WERI-Rb-1 (cell line): ENCODE results near the gene TMED9.

ENCODE experiments used
- DNase-seq: peaks from one replicate; pipeline ENCODE4 v3.0.0-alpha.2; 2020
- H3K27ac ChIP-seq: fragments of 250-450 bp; sonication (Bioruptor Pico); 2 replicates; pipeline ENCODE4 v1.5.1; 2020; ENCODE audit warnings: mild to moderate bottlenecking, moderate library complexity
- H3K27me3 ChIP-seq: fragments of 250-450 bp; sonication (Bioruptor Pico); 2 replicates; pipeline ENCODE4 v1.5.1; 2021; ENCODE audit warnings: mild to moderate bottlenecking, low read depth, moderate library complexity; ENCODE audit not compliant: insufficient read depth, severe bottlenecking
- H3K36me3 ChIP-seq: fragments of 250-450 bp; sonication (Bioruptor Pico); 2 replicates; pipeline ENCODE4 v1.5.1; 2020; ENCODE audit warnings: mild to moderate bottlenecking, moderate library complexity
- H3K4me3 ChIP-seq: 2 replicates; pipeline ENCODE4 v1.5.1; 2011; ENCODE audit warnings: low read depth, mild to moderate bottlenecking, control low read depth, low read length
- H3K9me3 ChIP-seq: fragments of 250-450 bp; sonication (Bioruptor Pico); 2 replicates; pipeline ENCODE4 v1.5.1; 2021; ENCODE audit warnings: mild to moderate bottlenecking, moderate library complexity; ENCODE audit not compliant: severe bottlenecking
- CTCF ChIP-seq: IDR thresholded peaks from 2 replicates; pipeline ENCODE4 v1.5.1; 2011; ENCODE audit warnings: low read depth, mild to moderate bottlenecking, control low read depth, inconsistent platforms, low read length

Gene TMED9

GRCh38 chr5:177568326-177568725 is 23.7 kb upstream of the TMED9 start:
- TF ChIP-seq CTCF: no peak
- Histone ChIP-seq H3K4me3 (no peak overlapping the region), H3K9me3 (no peaks in the 10 kb centered on the region), H3K27ac (no peak overlapping the region), H3K36me3 (no peaks in the 10 kb centered on the region), H3K27me3 (no peaks in the 10 kb centered on the region)
- DNase-seq: no peak

GRCh38 chr5:177569894-177570293 is 22.1 kb upstream of the TMED9 start:
- DNase-seq: no peak
- no peak overlapping the region for H3K27ac ChIP-seq
- no peak for TF ChIP-seq CTCF
- H3K36me3 ChIP-seq: no peaks in the 10 kb centered on the region
- no peak overlapping the region for H3K4me3 ChIP-seq
- H3K9me3 ChIP-seq: no peaks in the 10 kb centered on the region
- no peaks in the 10 kb centered on the region for H3K27me3 ChIP-seq

GRCh38 chr5:177575488-177575887 is 16.5 kb upstream of the TMED9 start:
- Histone ChIP-seq H3K4me3 (no peak overlapping the region), H3K9me3 (no peaks in the 10 kb centered on the region), H3K27ac (no peak overlapping the region), H3K36me3 (no peaks in the 10 kb centered on the region), H3K27me3 (no peaks in the 10 kb centered on the region)
- no peak for TF ChIP-seq CTCF
- DNase-seq: no peak

- H3K4me3 ChIP-seq: no peak overlapping the region
- no peaks in the 10 kb centered on the region for H3K9me3 ChIP-seq
- no peak overlapping the region for H3K27ac ChIP-seq
- no peak for TF ChIP-seq CTCF
- H3K36me3 ChIP-seq: no peaks in the 10 kb centered on the region
- no peaks in the 10 kb centered on the region for H3K27me3 ChIP-seq
- DNase-seq: no peak
Measured at GRCh38 chr5:177576169-177576568, 15.8 kb upstream of the TMED9 start.

GRCh38 chr5:177578316-177578715 is 13.7 kb upstream of the TMED9 start:
- H3K9me3 ChIP-seq: no peaks in the 10 kb centered on the region
- TF ChIP-seq CTCF: no peak
- DNase-seq: no peak

GRCh38 chr5:177588413-177588909 is 3.5 kb upstream of the TMED9 start:
- no peak for DNase-seq
- Histone ChIP-seq H3K36me3 (peaks cover 3% of the 10 kb centered on the region), H3K27ac (no peak overlapping the region), H3K27me3 (no peaks in the 10 kb centered on the region), H3K4me3 (no peak overlapping the region), H3K9me3 (no peaks in the 10 kb centered on the region)
- TF ChIP-seq CTCF: no peak

More at GRCh38 chr5:177578316-177578715, 13.7 kb upstream of the TMED9 start:
- H3K36me3 ChIP-seq: no peaks in the 10 kb centered on the region
- no peak overlapping the region for H3K4me3 ChIP-seq
- no peaks in the 10 kb centered on the region for H3K27me3 ChIP-seq
- H3K27ac ChIP-seq: no peak overlapping the region
